Measurements from ENCODE around the gene LHX8. TPM values are rescaled to one million over a fixed set of nuclear protein-coding genes. Genes with fewer than 3 reads are reported as not detected.
A peak's percentile ranks its signal among the peaks of the same experiment; 100 is the strongest.
"Not testable (repeated sequence)": the region's sequence is repeated elsewhere in the genome, so short reads cannot be mapped to it uniquely, and the experiment has no call there.

The LHX8 gene
- total RNA-seq, 1 experiment from 2014 or later, result not detected

- Mint-ChIP-seq H3K4me3 (ENCODE audit: unreplicated experiment) (no peak overlapping the region), H3K27me3 (ENCODE audit: insufficient read depth, unreplicated experiment) (no peaks in the 10 kb centered on the region), H3K27ac (ENCODE audit: low read depth, unreplicated experiment) (peak overlapping the region; percentile 28), H3K4me1 (ENCODE audit: insufficient read depth, unreplicated experiment) (peaks cover 6% of the 10 kb centered on the region), H3K36me3 (ENCODE audit: insufficient read depth, unreplicated experiment) (no peaks in the 10 kb centered on the region), H3K9me3 (ENCODE audit: unreplicated experiment) (no peaks in the 10 kb centered on the region)
- TF ChIP-seq, protein P1, sequence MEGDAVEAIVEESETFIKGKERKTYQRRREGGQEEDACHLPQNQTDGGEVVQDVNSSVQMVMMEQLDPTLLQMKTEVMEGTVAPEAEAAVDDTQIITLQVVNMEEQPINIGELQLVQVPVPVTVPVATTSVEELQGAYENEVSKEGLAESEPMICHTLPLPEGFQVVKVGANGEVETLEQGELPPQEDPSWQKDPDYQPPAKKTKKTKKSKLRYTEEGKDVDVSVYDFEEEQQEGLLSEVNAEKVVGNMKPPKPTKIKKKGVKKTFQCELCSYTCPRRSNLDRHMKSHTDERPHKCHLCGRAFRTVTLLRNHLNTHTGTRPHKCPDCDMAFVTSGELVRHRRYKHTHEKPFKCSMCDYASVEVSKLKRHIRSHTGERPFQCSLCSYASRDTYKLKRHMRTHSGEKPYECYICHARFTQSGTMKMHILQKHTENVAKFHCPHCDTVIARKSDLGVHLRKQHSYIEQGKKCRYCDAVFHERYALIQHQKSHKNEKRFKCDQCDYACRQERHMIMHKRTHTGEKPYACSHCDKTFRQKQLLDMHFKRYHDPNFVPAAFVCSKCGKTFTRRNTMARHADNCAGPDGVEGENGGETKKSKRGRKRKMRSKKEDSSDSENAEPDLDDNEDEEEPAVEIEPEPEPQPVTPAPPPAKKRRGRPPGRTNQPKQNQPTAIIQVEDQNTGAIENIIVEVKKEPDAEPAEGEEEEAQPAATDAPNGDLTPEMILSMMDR (IDR thresholded peaks at IDR 0.05; ENCODE audit: unreplicated experiment), result no peak
- POLR2A ChIA-PET, result interaction anchor here (1.3 kb wide), 1 partner anchor 16 kb away, joined by 4 read pairs; no protein-coding TSS in a partner anchor
- BruUV-seq (replicated peaks), result no TSS peak
- DNase-seq (ENCODE audit: unreplicated experiment), result peak; percentile 46
- intact Hi-C loops (cut with micrococcal nuclease), result no loop called here
- CTCF ChIA-PET, result interaction anchor here (0.7 kb wide), 1 partner anchor 107 kb away, joined by 3 read pairs; no protein-coding TSS in a partner anchor
Observed at GRCh38 chr1:75097654-75098053, 36.5 kb upstream of the LHX8 start.

DNA sequence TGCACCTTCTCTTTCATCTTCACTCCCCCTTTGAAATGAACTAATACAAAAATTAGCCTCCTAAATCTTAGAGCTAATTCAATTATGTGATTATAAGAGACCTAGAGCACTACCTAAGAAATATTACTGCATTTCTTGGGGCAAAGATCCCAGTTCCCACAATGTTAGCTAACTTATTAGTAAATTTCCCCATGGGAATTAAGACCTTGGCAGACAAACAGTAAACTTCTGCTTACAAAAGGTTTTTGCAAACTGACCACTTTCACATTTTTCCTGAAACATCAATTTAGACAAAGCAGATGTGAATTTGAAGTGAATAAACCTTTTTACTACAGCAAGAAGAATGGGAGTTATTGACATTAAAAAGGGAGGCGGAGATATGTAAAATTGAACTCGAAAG lies 34.6 kb upstream of the LHX8 start:
- intact Hi-C loops (cut with micrococcal nuclease), result no loop called here
- no peak overlapping the region for H3K4me3 Mint-ChIP-seq (ENCODE audit: unreplicated experiment)
- peaks cover 6% of the 10 kb centered on the region for H3K4me1 Mint-ChIP-seq (ENCODE audit: insufficient read depth, unreplicated experiment)
- no peaks in the 10 kb centered on the region for H3K27me3 Mint-ChIP-seq (ENCODE audit: insufficient read depth, unreplicated experiment)
- H3K27ac Mint-ChIP-seq (ENCODE audit: low read depth, unreplicated experiment), result no peak overlapping the region
- no TSS peak for BruUV-seq (replicated peaks)
- POLR2A ChIA-PET, result interaction anchor here (0.6 kb wide), 1 partner anchor 30 kb away, joined by 3 read pairs; no protein-coding TSS in a partner anchor
- no peaks in the 10 kb centered on the region for H3K9me3 Mint-ChIP-seq (ENCODE audit: unreplicated experiment)
- no peaks in the 10 kb centered on the region for H3K36me3 Mint-ChIP-seq (ENCODE audit: insufficient read depth, unreplicated experiment)
- CTCF ChIA-PET, result no interaction called here
- TF ChIP-seq, protein P1 (IDR thresholded peaks at IDR 0.05; ENCODE audit: unreplicated experiment), result no peak
- no peak for DNase-seq (ENCODE audit: unreplicated experiment)

DNA sequence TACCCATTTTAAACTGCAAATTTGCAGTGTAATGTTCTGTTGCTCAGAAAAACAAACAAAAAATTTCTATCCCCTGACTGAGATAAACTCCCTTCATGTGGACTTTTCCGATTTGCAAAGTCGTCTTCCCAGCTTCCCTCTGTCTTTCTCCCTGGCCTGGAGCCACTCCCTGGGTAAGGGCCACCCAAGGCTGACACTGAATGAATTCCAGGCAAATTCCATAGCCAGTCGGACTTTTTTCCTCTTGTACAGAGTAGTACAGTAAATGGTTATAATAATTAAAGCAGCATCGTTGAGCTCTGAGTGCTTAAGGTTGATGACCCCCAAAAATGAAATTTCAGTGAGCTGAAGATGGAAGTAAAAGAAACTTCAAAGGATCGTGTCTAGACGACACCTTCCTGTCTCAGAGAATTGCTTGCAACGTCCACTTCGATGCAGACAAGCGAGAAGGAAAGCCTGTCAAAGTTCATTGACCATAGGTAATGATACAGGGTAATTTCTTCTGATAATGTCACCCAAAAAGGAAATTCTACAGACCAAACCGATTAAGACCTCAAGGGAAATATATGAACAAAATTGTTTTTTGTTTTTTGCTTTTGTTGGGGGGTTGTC lies 33.6 kb upstream of the LHX8 start:
- TF ChIP-seq, protein P1 (IDR thresholded peaks at IDR 0.05; ENCODE audit: unreplicated experiment), result no peak
- POLR2A ChIA-PET, result interaction anchor here (1.0 kb wide), 1 partner anchor 14 kb away, joined by 3 read pairs; no protein-coding TSS in a partner anchor
- intact Hi-C loops (cut with micrococcal nuclease), result no loop called here
- BruUV-seq (replicated peaks), result no TSS peak
- H3K4me1 Mint-ChIP-seq (ENCODE audit: insufficient read depth, unreplicated experiment), result peaks cover 6% of the 10 kb centered on the region
- CTCF ChIA-PET, result interaction anchor here (0.7 to 1.2 kb wide), 2 partner anchors 14 to 45 kb away, joined by 3 to 4 read pairs; no protein-coding TSS in a partner anchor
- no peak for DNase-seq (ENCODE audit: unreplicated experiment)
- no peaks in the 10 kb centered on the region for H3K9me3 Mint-ChIP-seq (ENCODE audit: unreplicated experiment)
- no peaks in the 10 kb centered on the region for H3K36me3 Mint-ChIP-seq (ENCODE audit: insufficient read depth, unreplicated experiment)
- H3K27me3 Mint-ChIP-seq (ENCODE audit: insufficient read depth, unreplicated experiment), result no peaks in the 10 kb centered on the region
- H3K4me3 Mint-ChIP-seq (ENCODE audit: unreplicated experiment), result no peak overlapping the region
- no peak overlapping the region for H3K27ac Mint-ChIP-seq (ENCODE audit: low read depth, unreplicated experiment)

- H3K4me3 Mint-ChIP-seq (ENCODE audit: unreplicated experiment); H3K27ac Mint-ChIP-seq (ENCODE audit: low read depth, unreplicated experiment); H3K9me3 Mint-ChIP-seq (ENCODE audit: unreplicated experiment); intact Hi-C loops (cut with micrococcal nuclease); H3K36me3 Mint-ChIP-seq (ENCODE audit: insufficient read depth, unreplicated experiment); DNase-seq (ENCODE audit: unreplicated experiment); H3K4me1 Mint-ChIP-seq (ENCODE audit: insufficient read depth, unreplicated experiment); CTCF ChIA-PET; H3K27me3 Mint-ChIP-seq (ENCODE audit: insufficient read depth, unreplicated experiment); BruUV-seq (replicated peaks); POLR2A ChIA-PET: not testable (repeated sequence)
Observed at GRCh38 chr1:75112362-75112951, 21.7 kb upstream of the LHX8 start.

All from MCF 10A (cell line).